ENCODE measurements around the gene WWC2.
"Not testable (repeated sequence)": the region's sequence is repeated elsewhere in the genome, so short reads cannot be mapped to it uniquely, and the experiment has no call there.

DNA sequence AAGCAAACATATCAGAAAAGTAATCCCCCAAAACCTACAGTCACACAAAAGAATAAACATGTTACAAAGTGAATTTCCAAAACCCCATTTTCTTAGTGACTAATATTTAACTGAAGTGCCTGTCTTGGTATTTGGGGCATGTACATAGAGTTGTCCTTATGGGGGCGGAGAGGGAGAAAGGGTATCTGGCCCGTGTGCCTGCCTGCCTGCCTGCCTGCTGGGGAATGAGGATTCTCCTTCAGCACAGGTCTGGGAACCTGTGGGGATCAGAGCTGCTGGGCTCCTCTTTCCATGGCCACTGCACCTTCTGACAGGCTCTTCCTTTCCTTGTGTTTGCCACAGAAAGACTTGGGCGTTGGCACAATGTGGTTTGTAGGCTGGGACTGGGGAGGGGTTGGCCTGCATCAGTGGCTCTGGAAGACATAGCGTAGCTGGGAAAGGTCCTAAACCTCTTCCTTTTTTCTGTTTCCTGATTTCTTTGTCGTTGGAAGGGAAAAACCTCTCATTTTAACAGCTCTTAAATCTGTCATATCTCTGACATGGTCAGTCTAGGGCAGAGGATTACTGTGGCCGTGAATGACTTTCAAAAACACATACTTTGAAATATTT lies 94.8 kb downstream of the WWC2 start:
- TF ChIP-seq, protein P1, sequence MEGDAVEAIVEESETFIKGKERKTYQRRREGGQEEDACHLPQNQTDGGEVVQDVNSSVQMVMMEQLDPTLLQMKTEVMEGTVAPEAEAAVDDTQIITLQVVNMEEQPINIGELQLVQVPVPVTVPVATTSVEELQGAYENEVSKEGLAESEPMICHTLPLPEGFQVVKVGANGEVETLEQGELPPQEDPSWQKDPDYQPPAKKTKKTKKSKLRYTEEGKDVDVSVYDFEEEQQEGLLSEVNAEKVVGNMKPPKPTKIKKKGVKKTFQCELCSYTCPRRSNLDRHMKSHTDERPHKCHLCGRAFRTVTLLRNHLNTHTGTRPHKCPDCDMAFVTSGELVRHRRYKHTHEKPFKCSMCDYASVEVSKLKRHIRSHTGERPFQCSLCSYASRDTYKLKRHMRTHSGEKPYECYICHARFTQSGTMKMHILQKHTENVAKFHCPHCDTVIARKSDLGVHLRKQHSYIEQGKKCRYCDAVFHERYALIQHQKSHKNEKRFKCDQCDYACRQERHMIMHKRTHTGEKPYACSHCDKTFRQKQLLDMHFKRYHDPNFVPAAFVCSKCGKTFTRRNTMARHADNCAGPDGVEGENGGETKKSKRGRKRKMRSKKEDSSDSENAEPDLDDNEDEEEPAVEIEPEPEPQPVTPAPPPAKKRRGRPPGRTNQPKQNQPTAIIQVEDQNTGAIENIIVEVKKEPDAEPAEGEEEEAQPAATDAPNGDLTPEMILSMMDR (conservative IDR thresholded peaks at IDR 0.05; ENCODE audit: low read depth in 2 of 2) = not testable (repeated sequence)
- TF ChIP-seq CREB1 (CRISPR knock-in tag; IDR thresholded peaks at IDR 0.05; ENCODE audit: low read depth); POLR2AphosphoS5 (IDR thresholded peaks at IDR 0.05; ENCODE audit: low read depth); EZH2 (IDR thresholded peaks at IDR 0.05; ENCODE audit: low read depth, unreplicated experiment); JUNB (IDR thresholded peaks at IDR 0.05; ENCODE audit: unreplicated experiment); STAT1 (IDR thresholded peaks at IDR 0.05; ENCODE audit: unreplicated experiment); ZNF114 (CRISPR knock-in tag; IDR thresholded peaks at IDR 0.05); EZH2phosphoT487 (IDR thresholded peaks at IDR 0.05; ENCODE audit: unreplicated experiment): not testable (repeated sequence)
- TF ChIP-seq, protein P2, sequence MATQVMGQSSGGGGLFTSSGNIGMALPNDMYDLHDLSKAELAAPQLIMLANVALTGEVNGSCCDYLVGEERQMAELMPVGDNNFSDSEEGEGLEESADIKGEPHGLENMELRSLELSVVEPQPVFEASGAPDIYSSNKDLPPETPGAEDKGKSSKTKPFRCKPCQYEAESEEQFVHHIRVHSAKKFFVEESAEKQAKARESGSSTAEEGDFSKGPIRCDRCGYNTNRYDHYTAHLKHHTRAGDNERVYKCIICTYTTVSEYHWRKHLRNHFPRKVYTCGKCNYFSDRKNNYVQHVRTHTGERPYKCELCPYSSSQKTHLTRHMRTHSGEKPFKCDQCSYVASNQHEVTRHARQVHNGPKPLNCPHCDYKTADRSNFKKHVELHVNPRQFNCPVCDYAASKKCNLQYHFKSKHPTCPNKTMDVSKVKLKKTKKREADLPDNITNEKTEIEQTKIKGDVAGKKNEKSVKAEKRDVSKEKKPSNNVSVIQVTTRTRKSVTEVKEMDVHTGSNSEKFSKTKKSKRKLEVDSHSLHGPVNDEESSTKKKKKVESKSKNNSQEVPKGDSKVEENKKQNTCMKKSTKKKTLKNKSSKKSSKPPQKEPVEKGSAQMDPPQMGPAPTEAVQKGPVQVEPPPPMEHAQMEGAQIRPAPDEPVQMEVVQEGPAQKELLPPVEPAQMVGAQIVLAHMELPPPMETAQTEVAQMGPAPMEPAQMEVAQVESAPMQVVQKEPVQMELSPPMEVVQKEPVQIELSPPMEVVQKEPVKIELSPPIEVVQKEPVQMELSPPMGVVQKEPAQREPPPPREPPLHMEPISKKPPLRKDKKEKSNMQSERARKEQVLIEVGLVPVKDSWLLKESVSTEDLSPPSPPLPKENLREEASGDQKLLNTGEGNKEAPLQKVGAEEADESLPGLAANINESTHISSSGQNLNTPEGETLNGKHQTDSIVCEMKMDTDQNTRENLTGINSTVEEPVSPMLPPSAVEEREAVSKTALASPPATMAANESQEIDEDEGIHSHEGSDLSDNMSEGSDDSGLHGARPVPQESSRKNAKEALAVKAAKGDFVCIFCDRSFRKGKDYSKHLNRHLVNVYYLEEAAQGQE (IDR thresholded peaks at IDR 0.05; ENCODE audit: unreplicated experiment) = not testable (repeated sequence)
